GM19463 (cell line): ENCODE data around the gene CTAG1A.
"Not testable (repeated sequence)": the region's sequence is repeated elsewhere in the genome, so short reads cannot be mapped to it uniquely, and the experiment has no call there.

Experiments
- ATAC-seq: cut with Tn5 transposase; IDR thresholded peaks from one replicate; pipeline ENCODE4 v1.9.1; 2021; ENCODE audit warnings: mild to moderate bottlenecking, moderate library complexity; ENCODE audit not compliant: unreplicated experiment

CTAG1A gene

DNA sequence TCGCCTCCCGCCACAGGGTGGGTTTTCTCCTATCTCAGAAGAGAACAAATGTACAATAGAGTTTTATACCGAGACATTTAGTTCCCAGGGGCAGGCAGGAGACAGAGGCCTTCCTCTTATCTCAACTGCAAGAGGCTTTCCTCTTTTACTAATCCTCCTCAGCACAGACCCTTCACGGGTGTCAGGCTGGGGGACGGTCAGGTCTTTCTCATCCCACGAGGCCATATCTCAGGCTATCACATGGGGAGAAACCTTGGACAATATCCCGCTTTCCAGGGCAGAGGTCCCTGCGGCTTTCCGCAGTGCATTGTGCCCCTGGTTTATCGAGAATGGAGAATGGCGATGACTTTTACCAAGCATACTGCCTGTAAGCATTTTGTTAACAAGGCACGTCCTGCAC, 23.9 kb downstream of the CTAG1A start:
- not testable (repeated sequence) for ATAC-seq

DNA sequence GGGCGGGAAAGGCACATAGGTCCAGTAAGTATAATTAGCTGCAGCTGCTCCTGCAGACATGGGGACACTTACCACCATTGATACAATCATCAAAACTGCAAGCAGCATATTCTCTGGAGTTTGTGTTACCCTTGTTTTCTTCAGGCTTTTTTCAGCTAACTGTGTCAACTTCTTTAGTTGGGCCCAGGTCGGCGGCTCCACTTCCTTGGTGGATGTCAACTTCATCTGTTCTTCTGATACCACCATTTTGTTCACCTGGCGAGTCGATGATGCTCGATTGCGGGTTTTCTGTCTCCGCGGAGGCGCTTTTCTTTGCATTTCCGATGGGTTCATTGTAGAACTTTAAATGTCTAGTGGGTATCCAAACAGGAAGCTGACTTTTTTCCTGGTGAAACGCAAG, 26.2 kb downstream of the CTAG1A start:
- not testable (repeated sequence) for ATAC-seq

DNA sequence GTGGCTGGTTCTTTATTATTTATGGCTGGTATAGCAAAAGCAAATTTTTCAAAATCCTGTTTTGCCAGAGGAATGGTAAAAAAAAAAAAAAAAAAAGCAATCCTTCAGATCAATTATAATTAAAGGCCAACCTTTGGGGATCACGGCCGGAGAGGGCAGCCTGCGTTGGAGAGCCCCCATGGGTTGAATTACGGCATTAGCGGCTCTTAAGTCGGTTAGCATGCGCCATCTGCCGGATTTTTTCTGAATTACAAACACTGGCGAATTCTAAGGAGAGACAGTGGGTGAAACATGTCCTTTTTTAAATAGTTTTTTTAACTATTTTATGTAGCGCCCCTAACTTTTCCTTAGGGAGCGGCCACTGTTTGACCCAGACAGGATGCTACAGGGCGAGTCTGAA, 28.7 kb downstream of the CTAG1A start:
- ATAC-seq, result not testable (repeated sequence)

DNA sequence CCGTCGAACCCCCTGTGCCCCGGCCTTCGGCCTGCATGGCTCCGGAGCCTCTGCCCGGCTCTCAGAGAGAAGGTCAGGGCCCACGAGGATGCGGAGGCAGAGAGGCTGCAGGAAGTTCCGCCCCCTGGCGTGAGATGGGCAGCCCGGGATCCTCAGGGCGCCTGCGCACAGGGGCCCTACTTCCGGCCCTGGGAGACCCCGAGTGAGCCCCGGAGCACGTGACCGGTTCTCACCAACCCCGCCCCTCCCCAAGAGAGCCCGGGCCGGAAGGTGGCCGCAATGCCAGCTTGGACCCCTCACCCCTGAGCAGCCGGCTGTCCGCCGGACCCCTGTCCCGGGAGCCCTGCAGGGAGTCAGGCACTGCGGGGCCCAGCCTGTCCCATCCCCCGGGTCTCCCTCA, 34.2 kb downstream of the CTAG1A start, which contains the start of gene CTAG1B:
CTAG1B (minus strand) TSS at position 101 of the 400 bp plus-strand sequence; CDS start at position 37, 64 bp downstream.
- not testable (repeated sequence) for ATAC-seq

DNA sequence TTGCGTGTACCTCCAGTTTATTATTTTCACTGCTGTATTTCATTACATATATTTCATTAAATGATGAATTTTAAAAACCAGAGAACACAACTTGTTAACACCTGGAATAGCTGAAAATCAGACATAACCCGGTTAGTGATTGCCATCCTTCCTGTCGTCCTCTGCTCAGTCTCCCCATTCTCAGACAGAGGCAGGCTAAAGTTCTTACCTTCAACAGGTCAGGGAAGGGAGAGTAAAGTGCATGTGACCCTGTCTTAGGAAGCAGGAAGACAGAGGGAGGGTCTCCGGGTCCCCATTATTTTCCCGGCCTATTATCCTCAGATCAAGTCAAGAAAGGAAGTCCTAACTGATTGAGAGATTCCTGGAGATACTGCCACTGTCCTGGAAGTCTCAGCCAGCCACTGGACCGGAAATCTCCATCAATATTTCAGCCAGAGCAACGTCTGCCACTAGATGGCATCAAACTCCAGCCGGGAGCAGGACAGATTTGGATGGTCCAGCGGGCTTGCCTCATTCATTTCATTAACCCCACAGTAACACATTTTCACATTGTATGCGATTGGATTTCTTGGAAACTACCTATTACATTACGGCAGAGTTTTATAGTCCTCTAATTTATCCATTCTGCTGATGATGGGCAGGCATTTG, 36.0 kb downstream of the CTAG1A start:
- ATAC-seq, result not testable (repeated sequence)

DNA sequence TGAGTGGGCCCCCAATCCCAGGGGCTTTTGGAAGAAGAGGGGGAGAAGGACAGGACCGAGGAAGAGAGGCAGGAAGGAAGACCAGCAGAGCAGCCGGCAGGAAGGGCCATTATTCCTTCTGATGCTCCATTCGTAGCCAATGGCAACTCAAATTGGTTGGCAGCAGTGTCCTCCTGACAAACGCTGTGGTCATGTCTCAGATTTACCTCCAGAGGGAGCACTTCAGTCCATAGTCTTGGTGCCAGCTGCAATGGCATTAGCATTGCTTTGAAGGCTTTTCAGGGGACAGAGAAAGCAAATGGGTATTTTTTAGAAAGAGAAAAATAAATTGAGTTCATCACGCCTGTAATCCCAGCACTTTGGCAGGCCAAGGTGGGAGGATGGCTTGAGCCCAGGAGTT, 44.0 kb downstream of the CTAG1A start:
- ATAC-seq, result not testable (repeated sequence)

DNA sequence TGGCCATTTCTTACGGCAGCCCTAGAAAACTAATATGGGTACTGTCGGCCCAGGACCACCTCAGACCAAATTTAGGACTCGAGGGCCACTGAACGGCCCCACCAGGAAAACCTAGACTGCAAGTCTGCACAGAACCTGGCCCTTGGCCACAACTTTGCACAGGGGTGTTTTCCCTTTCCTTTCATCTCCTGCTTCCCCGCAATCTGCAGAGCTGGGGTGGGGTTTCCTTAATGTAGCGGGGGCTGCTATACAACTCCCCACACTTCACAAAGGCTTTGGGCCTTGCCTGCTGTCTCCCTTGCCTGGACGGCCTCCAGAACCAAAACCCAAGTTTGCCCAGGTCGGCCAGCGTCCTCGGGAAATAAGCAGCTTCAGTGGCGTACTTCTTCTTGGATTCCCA, 46.0 kb downstream of the CTAG1A start:
- not testable (repeated sequence) for ATAC-seq

DNA sequence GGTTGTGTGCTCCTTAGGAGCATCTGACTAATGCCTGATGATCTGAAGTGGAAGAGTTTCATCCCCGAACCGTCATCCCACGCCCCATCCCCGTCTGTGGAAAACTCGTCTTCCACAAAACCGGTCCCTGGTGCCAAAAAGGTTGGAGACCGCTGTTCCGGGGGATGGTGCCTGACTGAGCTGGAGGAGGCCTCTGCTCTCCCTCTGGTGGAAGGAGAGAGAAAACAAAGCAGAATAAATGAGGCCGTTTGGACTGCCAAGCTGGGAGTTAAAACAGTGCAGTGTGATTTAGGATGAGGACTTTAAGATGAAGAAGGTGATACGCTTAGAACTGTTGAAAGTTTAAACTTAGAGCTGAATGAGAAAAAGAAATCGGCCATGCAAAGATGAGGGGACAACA, 48.7 kb downstream of the CTAG1A start:
- ATAC-seq, result not testable (repeated sequence)
